SK-N-SH (cell line): ENCODE results near the gene PADI2.

Experiments
- CTCF ChIP-seq: fragments of 200-600 bp; sonication (generic); IDR thresholded peaks from 2 replicates; pipeline ENCODE4 v1.6.1; 2017; ENCODE audit warnings: antibody characterized with exemption, mild to moderate bottlenecking, moderate library complexity
- EP300 ChIP-seq, 2 experiments: IDR thresholded peaks; 2 replicates each; pipeline versions ENCODE4 v1.4.0 to v1.6.1; 2012; ENCODE audit warnings: borderline replicate concordance in 1 of 2, low read depth in 1 of 2, low read length in 1 of 2
- GABPA ChIP-seq: IDR thresholded peaks from 2 replicates; pipeline ENCODE4 v1.4.0; 2012; ENCODE audit warnings: low read depth, mild to moderate bottlenecking
- JUND ChIP-seq: IDR thresholded peaks from 2 replicates; pipeline ENCODE4 v1.4.0; 2012
- POLR2AphosphoS5 ChIP-seq: IDR thresholded peaks from 2 replicates; pipeline ENCODE4 v1.6.1; 2012; ENCODE audit warnings: low read depth, low read length
- RAD21 ChIP-seq: IDR thresholded peaks from 2 replicates; pipeline ENCODE4 v1.6.1; 2012; ENCODE audit warnings: mild to moderate bottlenecking, low read length
- REST ChIP-seq: IDR thresholded peaks from 2 replicates; pipeline ENCODE4 v1.6.1; 2012; ENCODE audit warnings: mild to moderate bottlenecking, low read depth, low read length, moderate library complexity
- RFX5 ChIP-seq: IDR thresholded peaks from 2 replicates; pipeline ENCODE4 v1.6.1; 2012; ENCODE audit warnings: mild to moderate bottlenecking, improper control_type of control experiment, low read length
- SIN3A ChIP-seq: IDR thresholded peaks from 2 replicates; pipeline ENCODE4 v1.6.1; 2012; ENCODE audit warnings: low read depth, mild to moderate bottlenecking, low read length, moderate library complexity, borderline replicate concordance
- USF2 ChIP-seq: fragments of 150-350 bp; IDR thresholded peaks from 2 replicates; pipeline ENCODE4 v1.6.1; 2017; ENCODE audit warnings: antibody characterized with exemption, low read length, low read depth, borderline replicate concordance
- ZBTB33 ChIP-seq: IDR thresholded peaks from 2 replicates; pipeline ENCODE4 v1.4.0; 2012; ENCODE audit warnings: low read depth, borderline replicate concordance

GRCh38 chr1:17148950-17149608 is 29.8 kb upstream of the PADI2 start:
- TF ChIP-seq CTCF (no peak), EP300 (IDR thresholded peaks at IDR 0.05; ENCODE audit: borderline replicate concordance in 1 of 2, low read depth in 1 of 2, low read length in 1 of 2) (no peak), REST (no peak), RAD21 (no peak), ZBTB33 (no peak), SIN3A (no peak), USF2 (no peak), JUND (no peak), GABPA (no peak), POLR2AphosphoS5 (no peak), RFX5 (no peak)
